DMS114 treated with DMSO at 0.1 percent for 48 hours (cell line): ENCODE data around the gene PSMB2.

Experiments
- DNase-seq: peaks from one replicate; lab custom pipeline; 2025; ENCODE audit not compliant: unreplicated experiment; lab: John Stamatoyannopoulos, UW

Gene PSMB2

DNA sequence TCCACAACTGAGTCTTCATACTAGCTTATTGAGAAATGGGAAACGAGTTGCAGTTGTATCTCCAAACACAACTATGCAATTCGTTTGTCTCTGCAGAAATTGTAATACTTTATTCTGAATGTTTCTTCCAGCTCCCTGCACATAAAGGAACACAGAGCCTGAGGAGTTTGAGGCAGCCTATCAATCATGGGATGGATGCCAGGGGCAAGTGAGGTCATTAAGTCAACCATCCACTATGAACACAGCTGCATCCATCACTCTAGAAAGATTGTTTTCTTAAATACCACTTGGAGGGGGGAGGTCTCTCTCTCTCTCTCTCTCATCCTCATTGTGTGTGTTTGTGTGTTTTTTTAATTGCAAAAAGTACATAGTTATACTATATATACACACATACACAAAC, 2.9 kb upstream of the PSMB2 start:
- DNase-seq = no peak

DNA sequence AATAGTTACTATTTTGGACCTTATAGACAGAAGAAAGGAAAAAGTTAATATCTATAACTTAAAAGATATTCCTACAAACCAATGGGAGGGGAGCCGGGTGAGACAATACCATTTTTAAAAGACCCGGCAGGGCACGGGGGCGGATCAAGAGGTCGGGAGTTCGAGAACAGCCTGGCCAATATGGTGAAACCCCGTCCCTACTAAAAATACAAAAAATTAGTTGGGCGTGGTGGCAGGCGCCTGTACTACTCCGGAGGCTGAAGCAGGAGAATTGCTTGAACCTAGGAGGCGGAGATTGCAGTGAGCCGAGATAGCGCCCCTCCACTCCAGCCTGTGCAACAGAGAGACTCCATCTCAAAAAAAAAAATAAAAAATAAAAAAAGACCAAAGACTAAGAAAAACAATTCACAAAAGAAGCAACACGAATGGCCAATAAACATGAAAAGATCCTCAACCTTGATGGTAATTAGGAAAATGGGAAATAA, 1.2 kb upstream of the PSMB2 start:
- DNase-seq = no peak

DNA sequence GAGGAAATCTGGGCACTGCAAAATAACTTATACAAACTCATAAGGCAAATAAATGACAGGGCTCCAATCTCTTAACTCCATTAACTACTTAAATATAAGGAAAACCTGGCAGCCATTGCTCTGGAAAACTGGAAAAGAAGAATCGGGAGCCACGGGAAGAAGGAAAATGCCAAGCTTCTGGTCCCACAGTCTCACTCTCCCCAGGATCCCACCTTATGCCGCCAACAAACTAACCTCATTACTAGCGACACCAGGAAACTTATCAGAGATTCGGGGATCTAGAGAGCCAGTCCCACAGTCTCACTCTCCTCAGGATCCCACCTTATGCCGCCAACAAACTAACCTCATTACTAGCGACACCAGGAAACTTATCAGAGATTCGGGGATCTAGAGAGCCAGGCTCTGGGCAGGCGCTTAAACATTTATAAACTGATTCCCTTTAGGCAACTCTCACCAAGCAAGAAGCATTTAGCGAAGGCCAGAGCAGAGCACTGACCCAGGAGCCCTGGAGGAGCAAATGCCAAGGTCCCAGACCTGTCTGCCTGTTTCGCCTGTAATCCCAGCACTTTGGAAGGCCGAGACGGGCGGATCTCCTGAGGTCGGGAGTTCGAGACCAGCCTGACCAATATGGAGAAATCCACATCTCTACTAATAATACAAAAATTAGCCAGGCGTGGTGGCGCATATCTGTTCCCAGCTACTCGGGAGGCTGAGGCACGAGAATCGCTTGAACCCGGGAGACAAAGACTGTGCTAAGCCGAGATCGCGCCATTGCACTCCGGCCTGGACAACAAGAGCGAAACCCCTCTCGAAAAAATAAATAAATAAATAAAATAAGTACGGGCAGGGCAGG, 720 bp downstream of the PSMB2 start:
- DNase-seq = no peak

DNA sequence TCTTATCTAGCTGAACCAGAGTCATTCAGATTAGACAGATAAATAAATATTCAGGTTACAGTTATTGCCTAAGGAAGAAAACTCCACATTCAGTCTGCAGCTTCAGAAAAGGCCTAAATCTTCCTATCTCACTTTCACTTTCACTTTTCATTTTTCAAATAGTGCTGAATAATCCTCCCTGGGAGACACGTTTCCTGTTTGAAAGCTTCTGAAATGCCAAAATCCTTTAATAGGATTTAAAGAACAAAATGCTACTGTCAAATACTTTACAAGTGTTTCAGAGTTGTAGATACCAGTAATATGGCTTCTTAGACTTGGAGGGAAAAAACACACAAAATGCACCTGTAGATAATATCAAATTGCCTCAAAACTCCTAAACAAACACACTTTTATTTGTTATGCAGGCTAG, 3.9 kb downstream of the PSMB2 start:
- DNase-seq = no peak

DNA sequence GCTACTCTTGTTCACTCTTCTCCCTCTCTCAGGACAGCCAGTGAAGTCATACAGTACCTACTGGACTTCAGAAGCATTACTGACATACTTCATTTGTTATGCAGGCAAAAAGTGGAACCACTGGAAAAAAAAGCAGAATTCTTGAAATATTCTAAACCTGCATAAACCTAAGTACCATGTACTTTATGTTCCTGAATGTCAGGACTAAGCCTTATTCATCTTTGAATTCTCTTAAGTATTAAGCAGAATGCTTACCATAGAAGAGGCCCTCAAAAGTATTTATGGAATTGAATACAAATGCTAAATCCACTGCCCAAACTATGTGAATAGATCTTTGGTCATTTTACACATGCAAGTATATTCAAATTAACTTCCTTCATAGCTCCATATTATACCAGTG, 7.8 kb downstream of the PSMB2 start:
- no peak for DNase-seq

DNA sequence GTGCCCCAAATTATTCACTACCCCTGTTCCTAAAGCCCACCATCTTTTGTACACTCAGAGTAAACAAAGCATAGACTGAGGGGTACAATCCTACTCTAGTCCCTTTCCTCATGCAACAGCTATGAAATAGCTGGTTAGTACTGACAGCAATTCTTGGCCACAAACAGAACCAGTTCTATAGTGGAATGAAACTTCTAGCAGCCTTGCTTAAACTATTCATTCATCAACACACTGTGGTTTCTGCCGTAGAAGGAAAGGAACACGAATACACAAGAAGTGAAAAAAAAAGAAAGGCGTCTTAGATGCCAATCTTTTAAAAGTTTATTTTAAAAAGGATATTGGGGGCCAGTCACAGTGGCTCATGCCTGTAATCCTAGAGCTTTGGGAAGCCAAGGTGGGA, 9.9 kb downstream of the PSMB2 start:
- DNase-seq = no peak

DNA sequence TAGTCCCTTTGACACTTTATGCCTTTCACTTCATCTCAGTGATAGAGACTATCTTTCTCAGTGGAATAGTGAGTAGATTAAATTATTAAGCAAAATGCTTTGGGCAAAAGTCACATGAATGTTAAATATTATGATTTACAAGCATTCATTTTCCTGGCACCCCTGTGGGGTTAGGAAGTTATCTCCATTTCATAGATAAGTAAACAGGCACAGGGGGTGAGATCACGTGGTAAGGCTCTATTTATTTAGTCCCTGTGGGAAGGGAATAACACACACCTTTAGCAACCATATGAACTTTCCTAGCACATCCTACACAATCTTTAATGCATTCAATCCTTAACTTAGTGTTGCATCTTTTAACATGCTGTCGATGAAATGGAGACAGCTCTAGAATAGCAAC, 12.3 kb downstream of the PSMB2 start:
- DNase-seq = no peak

DNA sequence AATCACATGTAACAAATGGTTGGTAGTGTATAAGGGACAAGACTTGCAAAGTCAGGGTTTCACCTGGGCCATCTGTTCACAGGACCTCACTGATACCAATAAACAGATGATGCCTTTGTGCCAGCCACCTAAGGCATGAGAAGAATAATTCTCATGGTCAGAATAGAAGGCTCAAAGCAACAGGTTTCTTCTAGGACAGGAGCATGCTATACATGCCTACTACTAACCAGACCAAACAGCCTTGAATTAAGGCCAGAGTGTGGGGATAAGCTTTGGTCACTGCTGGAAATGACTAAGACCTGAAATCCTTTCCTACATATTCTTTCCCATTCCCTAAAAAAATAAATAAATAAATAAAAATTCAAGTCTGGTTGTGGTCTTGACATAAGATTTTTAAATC, 17.5 kb downstream of the PSMB2 start:
- DNase-seq = no peak

DNA sequence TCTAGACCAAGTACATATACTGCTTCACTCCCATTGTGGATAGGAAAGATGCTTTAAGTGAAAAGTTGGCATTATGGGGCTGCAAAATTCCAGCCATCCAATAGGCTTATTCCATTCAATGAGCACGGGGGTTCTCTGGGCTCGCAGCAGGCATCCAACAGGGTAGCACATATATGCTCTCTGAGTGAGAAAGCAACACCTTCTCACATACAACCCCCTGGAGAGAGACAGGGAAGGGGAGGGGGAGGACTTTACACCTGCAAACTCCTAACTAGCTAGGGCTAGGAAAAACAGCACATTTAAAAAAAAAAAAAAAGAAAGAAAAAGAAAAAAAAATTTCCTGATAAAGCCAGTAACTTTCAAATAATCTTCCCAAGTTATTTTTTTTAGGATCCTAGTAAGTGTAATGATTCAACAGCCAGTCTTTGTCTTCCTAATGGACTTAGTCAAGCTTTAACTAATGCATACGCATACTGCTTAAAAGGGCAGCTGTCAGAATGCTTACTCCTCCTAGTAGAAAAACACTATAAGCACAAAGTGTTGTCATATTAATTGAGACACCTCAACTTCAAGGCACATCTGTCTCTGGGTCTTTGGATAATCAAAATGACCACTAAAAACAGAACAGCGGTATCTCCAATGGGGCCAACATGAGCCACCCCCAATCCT, 18.7 kb downstream of the PSMB2 start:
- DNase-seq = no peak

DNA sequence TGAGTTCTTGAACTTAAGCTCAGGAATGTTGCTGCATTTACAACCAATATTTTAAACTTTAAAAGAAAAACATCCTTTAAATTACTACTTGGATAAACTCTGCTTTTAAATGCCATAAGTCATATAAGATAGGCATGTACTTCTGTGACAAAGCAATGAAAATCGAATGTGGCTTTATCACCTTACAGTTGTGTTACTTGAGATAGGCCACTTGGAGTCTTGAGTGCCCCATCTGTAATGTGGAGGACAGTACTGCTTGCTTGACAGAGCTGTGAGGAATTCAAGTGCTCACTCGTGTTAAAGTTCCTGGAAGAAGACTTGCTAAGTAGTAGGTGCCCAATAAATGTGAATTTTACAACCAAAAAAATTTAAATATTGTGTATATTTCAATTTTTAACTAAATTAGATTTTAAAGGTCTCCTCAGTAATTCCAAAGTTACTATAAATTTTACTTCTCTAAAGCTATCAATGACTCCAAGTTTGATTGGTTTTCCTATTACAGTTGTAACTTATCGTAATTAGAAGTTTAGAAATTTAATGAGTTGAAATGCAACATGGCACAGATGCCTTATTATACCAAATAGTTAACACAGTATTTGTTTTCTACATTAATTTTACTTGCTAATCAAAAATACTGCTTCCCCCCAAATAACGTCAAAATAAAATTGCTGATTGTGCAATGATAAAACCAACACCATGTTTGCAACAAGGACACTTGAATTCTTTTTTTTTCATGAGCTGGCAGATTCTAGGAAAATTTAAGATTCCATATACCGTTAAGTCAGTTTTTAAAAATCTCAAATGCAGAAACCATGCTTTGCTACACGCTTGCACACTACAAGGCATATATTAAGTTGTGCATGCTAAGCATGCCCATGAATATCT, 21.8 kb downstream of the PSMB2 start:
- no peak for DNase-seq

DNA sequence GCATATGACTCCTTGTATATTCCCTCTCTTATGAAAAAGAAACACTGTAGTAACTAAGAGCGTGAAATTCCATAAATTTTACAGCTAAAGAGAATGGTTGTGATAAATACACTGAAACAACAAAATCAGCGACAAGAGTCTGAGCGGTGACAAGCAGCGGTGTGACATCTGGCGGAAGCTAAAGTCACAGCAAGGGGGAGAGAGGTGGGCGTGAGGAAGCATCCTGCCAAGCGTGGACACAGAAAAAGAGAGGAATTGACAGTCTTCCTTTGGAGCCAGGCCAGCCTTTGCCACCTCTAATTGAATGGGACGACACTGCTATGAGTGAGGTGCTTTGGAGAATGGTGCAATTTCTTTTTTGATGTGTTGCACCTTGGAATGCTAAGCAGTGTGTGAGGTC, 25.9 kb downstream of the PSMB2 start:
- no peak for DNase-seq

DNA sequence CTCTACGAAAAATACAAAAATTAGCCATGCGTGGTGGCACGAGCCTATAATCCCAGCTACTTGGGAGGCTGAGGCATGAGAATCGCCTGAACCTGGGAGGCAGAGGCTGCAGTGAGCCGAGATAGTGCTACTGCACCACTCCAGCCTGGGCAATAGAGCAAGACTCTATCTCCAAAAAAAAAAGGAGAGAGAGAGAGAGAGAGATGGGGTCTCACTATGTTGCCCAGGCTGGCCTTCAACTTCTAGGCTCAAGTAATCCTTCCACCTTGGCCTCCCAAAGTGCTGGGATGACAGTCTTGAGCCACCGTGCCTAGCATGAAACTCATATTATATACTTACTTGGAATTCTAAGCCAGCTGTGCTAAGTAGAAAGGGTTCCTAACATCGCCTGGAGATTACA, 29.7 kb downstream of the PSMB2 start:
- DNase-seq = no peak

DNA sequence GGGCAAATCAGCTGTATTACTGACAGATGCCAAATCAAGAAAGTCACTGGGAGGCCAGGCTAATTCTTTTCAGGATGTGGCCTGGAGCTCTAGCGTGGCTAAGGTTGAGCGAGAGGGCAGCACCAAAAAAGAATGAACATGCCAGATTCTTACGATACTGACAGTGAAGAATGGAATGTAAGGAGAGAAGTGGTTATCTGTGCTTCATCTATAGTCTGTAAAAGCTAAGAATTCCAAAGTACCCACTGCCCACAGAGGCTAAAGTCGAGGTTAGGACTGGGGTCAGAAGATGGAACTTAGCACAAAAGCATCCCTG, 35.5 kb downstream of the PSMB2 start:
- no peak for DNase-seq

DNA sequence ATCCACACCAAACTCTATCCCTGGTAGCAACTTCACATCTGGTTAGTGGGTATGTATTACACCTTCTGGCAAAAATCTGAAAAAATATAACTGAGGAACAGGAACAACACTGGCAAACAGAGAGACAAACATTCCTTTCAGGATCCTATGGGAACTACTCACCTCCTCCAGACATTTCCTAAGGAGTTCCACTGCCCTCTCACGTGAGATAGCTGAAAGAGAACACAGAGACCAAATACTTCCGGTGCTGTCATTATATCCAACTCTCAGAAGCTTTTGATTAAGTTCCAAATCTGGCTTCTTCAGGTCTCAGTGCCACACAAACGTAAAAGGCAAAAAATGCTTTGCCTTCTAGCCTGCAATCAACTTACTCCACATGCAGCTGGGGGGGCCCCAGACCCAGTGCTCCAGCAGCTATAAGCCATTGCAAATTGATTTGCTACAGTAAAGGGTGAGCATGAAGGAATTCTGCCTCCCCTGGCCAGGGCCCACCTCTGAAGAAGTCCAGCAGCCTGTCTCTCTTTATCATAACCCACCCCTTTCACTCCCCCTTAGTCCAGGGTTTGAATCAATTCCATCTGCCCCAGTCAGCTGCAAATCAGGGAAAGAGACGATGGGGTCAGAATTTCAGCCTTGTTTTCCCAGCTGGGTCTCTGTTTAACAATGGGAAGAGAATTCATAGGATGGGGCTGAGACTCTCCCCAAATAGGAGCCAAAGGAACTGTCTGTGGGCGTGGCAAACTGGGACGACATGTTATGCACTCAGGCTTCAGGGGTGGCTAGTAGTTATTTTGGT, 36.1 kb downstream of the PSMB2 start:
- no peak for DNase-seq

DNA sequence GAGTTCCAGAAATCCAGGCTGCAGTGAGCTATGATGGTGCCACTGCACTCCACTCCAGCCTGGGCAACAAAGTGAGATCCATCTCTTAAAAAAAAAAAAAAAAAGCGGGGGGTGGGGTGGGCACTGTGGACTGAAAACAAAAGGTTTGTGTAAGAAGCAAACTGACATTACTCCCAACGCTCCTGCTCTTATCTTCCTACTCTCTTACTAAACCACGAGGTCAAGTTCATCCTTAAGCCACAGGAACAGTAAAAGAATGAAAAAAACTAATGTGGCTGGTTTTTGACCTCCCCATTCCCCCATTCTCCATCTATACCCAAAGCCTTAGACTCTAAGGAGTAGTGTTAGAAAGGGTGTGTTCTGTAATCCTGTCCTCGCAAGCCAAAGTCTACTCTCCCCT, 37.4 kb downstream of the PSMB2 start:
- DNase-seq = no peak

DNA sequence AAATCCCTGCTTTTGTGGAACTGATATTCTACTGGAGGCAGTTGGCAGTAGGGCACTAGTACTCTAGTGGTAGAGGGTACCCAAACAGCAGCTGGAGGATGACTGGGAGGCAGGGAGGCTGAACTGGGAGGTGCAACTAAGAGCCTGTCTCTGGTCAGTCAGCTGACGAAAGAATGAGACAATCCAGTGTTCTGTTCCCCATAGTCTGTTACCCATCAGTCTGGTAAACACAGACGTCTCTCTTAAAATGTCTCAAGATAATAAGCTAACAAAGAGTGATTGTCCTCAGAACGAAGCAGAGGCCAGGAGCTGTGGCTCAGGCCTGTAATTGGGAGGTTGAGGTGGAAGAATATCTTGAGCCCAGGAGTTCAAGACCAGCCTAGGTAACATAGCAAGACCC, 37.9 kb downstream of the PSMB2 start:
- no peak for DNase-seq

DNA sequence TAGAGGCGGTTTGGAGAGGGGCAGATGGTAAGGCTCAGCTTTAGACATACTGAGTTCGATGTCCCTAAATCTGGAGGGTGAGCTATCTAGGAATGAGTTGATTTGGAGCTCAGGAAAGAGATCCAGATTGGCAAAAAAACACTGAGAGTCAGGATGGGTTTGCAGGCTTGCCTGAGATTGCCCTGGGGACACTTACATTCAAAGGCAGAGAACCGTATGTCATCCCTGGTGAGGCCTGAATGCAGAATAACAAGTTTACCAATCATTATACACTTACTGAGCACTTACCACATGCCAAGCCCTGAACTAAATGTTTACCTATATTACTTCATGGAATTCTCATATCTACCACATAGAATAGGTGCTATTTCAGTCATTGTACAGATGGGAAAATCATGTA, 40.7 kb downstream of the PSMB2 start:
- no peak for DNase-seq

DNA sequence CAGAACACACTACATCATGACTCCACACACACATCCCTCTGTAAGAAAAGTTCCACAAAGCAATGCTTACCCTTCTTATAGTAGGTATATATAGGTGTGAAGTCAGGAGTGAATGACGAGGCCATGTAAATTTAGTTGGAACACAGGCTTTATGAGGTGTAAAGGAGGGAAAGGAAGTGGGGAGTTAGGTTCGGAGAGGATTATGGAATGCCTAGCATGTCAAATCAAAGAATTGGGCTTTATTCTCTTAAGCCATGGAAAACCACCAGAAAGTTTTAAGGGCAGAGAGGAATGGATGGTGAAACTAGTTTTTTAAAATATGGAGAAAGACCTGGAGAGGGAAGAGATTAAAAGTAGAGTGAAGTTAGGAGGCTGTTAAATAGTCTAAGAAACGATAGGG, 41.9 kb downstream of the PSMB2 start:
- DNase-seq = no peak

DNA sequence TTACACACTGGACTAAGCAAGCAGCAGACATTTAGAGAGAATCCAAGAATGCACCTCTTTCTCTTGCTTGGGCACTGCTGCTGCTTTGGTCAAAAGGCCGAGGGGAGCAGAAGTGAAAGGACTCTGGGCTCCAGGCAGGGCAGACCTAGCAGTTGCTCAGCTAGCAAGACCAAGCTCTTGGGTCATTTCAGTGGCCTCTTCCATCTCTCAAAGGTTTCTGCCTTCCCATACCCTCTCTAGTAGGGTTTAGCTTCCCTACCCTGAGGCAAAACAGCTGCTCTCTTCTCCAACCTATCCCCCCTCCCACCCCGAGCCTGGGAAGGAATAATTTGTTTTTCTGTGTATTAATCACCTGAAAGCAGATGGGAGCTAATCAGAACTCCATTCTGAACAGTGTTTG, 42.4 kb downstream of the PSMB2 start:
- no peak for DNase-seq

DNA sequence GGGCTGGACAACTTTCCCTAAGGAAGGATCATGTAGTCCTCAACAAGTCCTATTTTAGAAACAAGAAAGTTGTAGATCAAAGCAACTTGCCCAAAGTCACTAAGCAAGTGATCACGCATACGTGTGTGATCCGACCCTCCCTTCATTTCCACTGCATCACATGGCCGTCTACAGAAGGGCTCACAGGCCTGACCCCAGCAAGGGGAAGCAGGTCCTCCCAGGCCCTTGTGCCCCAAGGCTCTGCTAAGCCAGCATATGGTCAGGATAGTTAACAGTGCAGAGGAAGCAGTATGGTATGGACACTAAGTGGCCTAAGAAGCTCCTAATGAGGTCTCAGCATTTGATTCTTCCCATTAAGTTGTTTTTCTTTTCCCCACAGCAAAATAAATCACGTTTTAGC, 43.5 kb downstream of the PSMB2 start:
- no peak for DNase-seq

DNA sequence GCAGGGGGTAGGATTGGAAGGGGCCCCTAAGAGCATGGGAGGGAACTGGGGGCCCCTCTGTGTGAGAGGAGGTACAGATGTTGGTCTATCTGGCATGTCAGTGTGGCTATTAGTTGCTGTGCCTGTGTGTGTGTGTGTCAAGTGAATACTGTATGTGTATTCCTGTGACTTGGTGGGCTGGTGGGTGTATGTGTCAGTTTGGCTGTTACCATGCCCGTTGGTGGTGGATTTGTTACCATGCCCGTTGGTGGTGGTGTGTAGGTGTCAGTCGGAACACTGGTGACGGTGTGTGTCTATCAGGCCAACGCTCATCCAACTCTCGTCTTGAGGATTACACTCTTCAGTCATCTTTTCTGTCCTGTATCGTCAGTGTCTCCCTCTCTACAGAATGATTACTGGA, 45.6 kb downstream of the PSMB2 start:
- no peak for DNase-seq
